A549 (cell line): ENCODE results near the gene CLEC16A.

Source experiments
- CTCF ChIP-seq: fragments of >200 bp; sonication (Bioruptor Twin); formaldehyde crosslinking; IDR thresholded peaks from 3 replicates; pipeline ENCODE4 v1.5.1; 2016
- KDM1A ChIP-seq: fragments of 200-600 bp; sonication (generic); IDR thresholded peaks from 2 replicates; pipeline ENCODE4 v1.6.1; 2016; ENCODE audit warnings: low read depth, mild to moderate bottlenecking
- NFE2L2 ChIP-seq: fragments of 150-350 bp; conservative IDR thresholded peaks from 2 replicates; pipeline ENCODE4 v1.6.1; 2014; ENCODE audit warnings: low read length
- POLR2A ChIP-seq: IDR thresholded peaks from 2 replicates; pipeline ENCODE4 v1.6.1; 2012; ENCODE audit warnings: mild to moderate bottlenecking, low read length
- POLR2AphosphoS2 ChIP-seq: conservative IDR thresholded peaks from 2 replicates; pipeline ENCODE4 v1.6.1; 2012; ENCODE audit warnings: low read length, improper control_type of control experiment, inconsistent platforms
- REST ChIP-seq: fragments of 200-600 bp; sonication (generic); IDR thresholded peaks from 2 replicates; pipeline ENCODE4 v1.6.1; 2016; ENCODE audit warnings: antibody characterized with exemption, mild to moderate bottlenecking, moderate library complexity
- SREBF2 ChIP-seq: fragments of 450-650 bp; IDR thresholded peaks from 2 replicates; pipeline ENCODE4 v1.6.1; 2014; ENCODE audit warnings: mild to moderate bottlenecking, moderate library complexity

GRCh38 chr16:11094075-11094856 lies 149.9 kb downstream of the CLEC16A start:
- TF ChIP-seq CTCF = no peak
- TF ChIP-seq SREBF2 = no peak
- no peak for TF ChIP-seq REST
- no peak for TF ChIP-seq POLR2A
- TF ChIP-seq POLR2AphosphoS2 = no peak
- TF ChIP-seq NFE2L2 = no peak
- TF ChIP-seq KDM1A = no peak
